ENCODE data around the gene ZNF133.
"Not testable (repeated sequence)": the region's sequence is repeated elsewhere in the genome, so short reads cannot be mapped to it uniquely, and the experiment has no call there.

Gene ZNF133

GRCh38 chr20:18331694-18332093 is 43.4 kb downstream of the ZNF133 start:
- Histone ChIP-seq H2AFZ (ENCODE audit: low read depth, low read length) (no peak overlapping the region), H3K27me3 (ENCODE audit: insufficient read depth, low read length) (no peaks in the 10 kb centered on the region), H3K4me3 (ENCODE audit: low read length) (no peak overlapping the region), H3K9me3 (ENCODE audit: low read length) (no peaks in the 10 kb centered on the region), H3K4me1 (ENCODE audit: insufficient read depth, low read length) (no peaks in the 10 kb centered on the region), H3K36me3 (ENCODE audit: insufficient read depth, low read length) (no peaks in the 10 kb centered on the region)

GRCh38 chr20:18349749-18350148 is 61.4 kb downstream of the ZNF133 start:
- not testable (repeated sequence) for H3K27me3 ChIP-seq (ENCODE audit: insufficient read depth, low read length); H3K4me3 ChIP-seq (ENCODE audit: low read length); H3K36me3 ChIP-seq (ENCODE audit: insufficient read depth, low read length); H2AFZ ChIP-seq (ENCODE audit: low read depth, low read length); H3K9me3 ChIP-seq (ENCODE audit: low read length); H3K4me1 ChIP-seq (ENCODE audit: insufficient read depth, low read length)

DNA sequence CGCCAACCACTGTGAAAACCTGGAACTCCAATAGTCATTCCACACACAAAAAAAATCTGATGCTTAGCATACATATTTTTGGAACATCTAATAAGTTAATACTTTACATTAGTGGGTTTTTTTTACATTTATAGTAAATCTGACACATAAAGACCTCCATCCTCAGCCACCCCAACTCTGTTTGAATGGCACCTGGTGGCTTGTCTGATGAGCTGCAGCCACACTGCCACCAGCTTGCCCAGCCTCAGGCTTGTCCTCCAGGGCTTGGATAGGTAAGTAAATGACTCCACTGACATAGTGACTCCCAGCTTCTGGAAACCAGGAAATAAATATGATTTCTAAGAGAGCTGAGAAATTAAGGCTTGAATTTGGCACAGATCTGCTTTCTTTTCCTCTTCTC is 71.5 kb downstream of the ZNF133 start:
- no peak overlapping the region for H2AFZ ChIP-seq (ENCODE audit: low read depth, low read length)
- no peaks in the 10 kb centered on the region for H3K9me3 ChIP-seq (ENCODE audit: low read length)
- H3K4me1 ChIP-seq (ENCODE audit: insufficient read depth, low read length) = no peaks in the 10 kb centered on the region
- H3K4me3 ChIP-seq (ENCODE audit: low read length) = no peak overlapping the region
- no peaks in the 10 kb centered on the region for H3K36me3 ChIP-seq (ENCODE audit: insufficient read depth, low read length)
- peaks cover 3% of the 10 kb centered on the region for H3K27me3 ChIP-seq (ENCODE audit: insufficient read depth, low read length)

- Histone ChIP-seq H3K9me3 (ENCODE audit: low read length) (no peaks in the 10 kb centered on the region), H3K4me3 (ENCODE audit: low read length) (no peak overlapping the region), H3K27me3 (ENCODE audit: insufficient read depth, low read length) (peaks cover 3% of the 10 kb centered on the region), H3K36me3 (ENCODE audit: insufficient read depth, low read length) (no peaks in the 10 kb centered on the region), H3K4me1 (ENCODE audit: insufficient read depth, low read length) (no peaks in the 10 kb centered on the region), H2AFZ (ENCODE audit: low read depth, low read length) (no peak overlapping the region)
Measured at GRCh38 chr20:18360635-18361034, 72.3 kb downstream of the ZNF133 start.

- no peaks in the 10 kb centered on the region for H3K36me3 ChIP-seq (ENCODE audit: insufficient read depth, low read length)
- no peak overlapping the region for H3K4me3 ChIP-seq (ENCODE audit: low read length)
- peaks cover 3% of the 10 kb centered on the region for H3K27me3 ChIP-seq (ENCODE audit: insufficient read depth, low read length)
- H3K4me1 ChIP-seq (ENCODE audit: insufficient read depth, low read length) = no peaks in the 10 kb centered on the region
- H2AFZ ChIP-seq (ENCODE audit: low read depth, low read length) = no peak overlapping the region
- no peaks in the 10 kb centered on the region for H3K9me3 ChIP-seq (ENCODE audit: low read length)
Measured at GRCh38 chr20:18361678-18362077, 73.4 kb downstream of the ZNF133 start.

GRCh38 chr20:18362916-18363315 is 74.6 kb downstream of the ZNF133 start:
- Histone ChIP-seq H3K4me1 (ENCODE audit: insufficient read depth, low read length) (no peaks in the 10 kb centered on the region), H2AFZ (ENCODE audit: low read depth, low read length) (no peak overlapping the region), H3K27me3 (ENCODE audit: insufficient read depth, low read length) (peaks cover 3% of the 10 kb centered on the region), H3K4me3 (ENCODE audit: low read length) (no peak overlapping the region), H3K36me3 (ENCODE audit: insufficient read depth, low read length) (no peaks in the 10 kb centered on the region), H3K9me3 (ENCODE audit: low read length) (no peaks in the 10 kb centered on the region)

- Histone ChIP-seq H3K4me3 (ENCODE audit: low read length) (no peak overlapping the region), H3K4me1 (ENCODE audit: insufficient read depth, low read length) (no peaks in the 10 kb centered on the region), H3K9me3 (ENCODE audit: low read length) (no peaks in the 10 kb centered on the region), H3K27me3 (ENCODE audit: insufficient read depth, low read length) (no peaks in the 10 kb centered on the region), H2AFZ (ENCODE audit: low read depth, low read length) (no peak overlapping the region), H3K36me3 (ENCODE audit: insufficient read depth, low read length) (no peaks in the 10 kb centered on the region)
Measured at GRCh38 chr20:18363708-18364107, 75.4 kb downstream of the ZNF133 start.

DNA sequence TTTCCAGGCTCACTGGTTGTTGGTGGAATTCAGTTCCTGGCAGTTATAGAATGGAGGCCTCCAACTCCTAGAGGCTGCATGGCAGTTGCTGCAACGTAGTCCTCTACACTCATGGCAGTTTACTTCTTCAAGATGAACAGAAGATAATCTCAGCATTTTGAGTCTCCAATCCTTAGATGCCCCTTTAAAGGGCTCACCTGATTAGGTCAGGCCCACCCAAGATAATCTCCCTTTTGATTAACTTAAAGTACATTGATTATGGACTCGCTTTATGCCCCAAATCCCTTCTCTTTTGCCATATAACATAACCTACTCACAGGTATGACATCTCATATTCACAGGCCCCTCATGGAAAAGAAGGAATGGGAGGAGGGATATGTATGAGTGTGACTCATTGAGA is 76.4 kb downstream of the ZNF133 start:
- no peaks in the 10 kb centered on the region for H3K4me1 ChIP-seq (ENCODE audit: insufficient read depth, low read length)
- H2AFZ ChIP-seq (ENCODE audit: low read depth, low read length) = no peak overlapping the region
- H3K9me3 ChIP-seq (ENCODE audit: low read length) = no peaks in the 10 kb centered on the region
- no peak overlapping the region for H3K4me3 ChIP-seq (ENCODE audit: low read length)
- no peaks in the 10 kb centered on the region for H3K36me3 ChIP-seq (ENCODE audit: insufficient read depth, low read length)
- no peaks in the 10 kb centered on the region for H3K27me3 ChIP-seq (ENCODE audit: insufficient read depth, low read length)

Data from neuron (in vitro differentiated cells).